Midbrain (tissue), 1 donor: Measurements from ENCODE around the gene NFE2L3.
"Not testable (repeated sequence)": the region's sequence is repeated elsewhere in the genome, so short reads cannot be mapped to it uniquely, and the experiment has no call there.

Experiments used
- DNase-seq: peaks from one replicate; lab custom pipeline; 2025; lab: John Stamatoyannopoulos, UW

NFE2L3 gene, protein sequence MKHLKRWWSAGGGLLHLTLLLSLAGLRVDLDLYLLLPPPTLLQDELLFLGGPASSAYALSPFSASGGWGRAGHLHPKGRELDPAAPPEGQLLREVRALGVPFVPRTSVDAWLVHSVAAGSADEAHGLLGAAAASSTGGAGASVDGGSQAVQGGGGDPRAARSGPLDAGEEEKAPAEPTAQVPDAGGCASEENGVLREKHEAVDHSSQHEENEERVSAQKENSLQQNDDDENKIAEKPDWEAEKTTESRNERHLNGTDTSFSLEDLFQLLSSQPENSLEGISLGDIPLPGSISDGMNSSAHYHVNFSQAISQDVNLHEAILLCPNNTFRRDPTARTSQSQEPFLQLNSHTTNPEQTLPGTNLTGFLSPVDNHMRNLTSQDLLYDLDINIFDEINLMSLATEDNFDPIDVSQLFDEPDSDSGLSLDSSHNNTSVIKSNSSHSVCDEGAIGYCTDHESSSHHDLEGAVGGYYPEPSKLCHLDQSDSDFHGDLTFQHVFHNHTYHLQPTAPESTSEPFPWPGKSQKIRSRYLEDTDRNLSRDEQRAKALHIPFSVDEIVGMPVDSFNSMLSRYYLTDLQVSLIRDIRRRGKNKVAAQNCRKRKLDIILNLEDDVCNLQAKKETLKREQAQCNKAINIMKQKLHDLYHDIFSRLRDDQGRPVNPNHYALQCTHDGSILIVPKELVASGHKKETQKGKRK

DNA sequence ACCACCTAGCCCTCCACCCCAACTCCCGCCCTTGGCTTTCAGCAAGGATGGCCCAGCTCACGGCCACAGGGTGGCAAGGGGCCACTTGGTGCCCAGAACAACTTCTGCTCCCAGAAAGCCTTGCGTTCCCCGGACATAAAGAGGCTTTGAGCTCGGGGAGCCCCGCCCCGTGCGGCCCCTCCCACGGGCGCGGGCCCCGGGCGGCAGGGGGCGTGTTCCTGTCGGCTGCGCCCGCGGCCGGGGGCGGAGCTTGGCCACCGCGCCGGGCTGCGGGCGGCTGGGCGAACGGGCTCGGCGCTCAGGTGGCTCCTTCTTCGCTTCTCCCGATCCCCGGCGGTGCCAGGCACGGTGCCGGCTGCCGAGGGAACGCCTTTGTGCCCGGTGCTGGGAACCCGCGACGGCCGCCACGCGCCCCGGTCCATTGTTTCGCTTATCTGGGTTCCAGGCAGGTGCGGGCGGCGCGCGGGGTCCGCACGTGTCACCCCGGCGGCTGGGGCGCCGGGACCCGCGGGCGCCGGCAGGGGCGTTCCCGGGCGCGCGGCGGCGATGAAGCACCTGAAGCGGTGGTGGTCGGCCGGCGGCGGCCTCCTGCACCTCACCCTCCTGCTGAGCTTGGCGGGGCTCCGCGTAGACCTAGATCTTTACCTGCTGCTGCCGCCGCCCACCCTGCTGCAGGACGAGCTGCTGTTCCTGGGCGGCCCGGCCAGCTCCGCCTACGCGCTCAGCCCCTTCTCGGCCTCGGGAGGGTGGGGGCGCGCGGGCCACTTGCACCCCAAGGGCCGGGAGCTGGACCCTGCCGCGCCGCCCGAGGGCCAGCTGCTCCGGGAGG is at the start of gene NFE2L3:
Gene NFE2L3 (plus strand): TSS at position 246 of the 829 bp plus-strand sequence. CDS start 301 bp downstream, at position 547.
- DNase-seq, result peak; percentile 84

DNA sequence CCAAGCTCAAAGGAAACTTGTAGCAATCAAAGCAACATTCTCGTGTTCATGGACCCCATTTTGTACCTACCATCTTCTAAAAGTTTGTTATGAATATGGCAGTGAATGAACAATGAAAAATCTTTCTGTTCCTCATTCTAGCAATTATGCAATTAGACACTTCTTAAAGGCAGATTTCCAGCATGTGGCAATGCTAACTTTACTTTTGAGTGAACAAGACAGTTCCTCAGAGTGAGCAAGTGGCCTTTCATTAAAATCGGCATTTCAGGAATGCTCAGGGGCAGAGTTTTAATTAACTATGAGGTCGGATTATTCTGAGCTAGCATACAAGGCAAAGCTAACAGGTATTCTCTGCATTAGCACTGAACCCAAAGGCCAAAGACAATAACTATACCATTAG is 48.4 kb upstream of the NFE2L3 start:
- DNase-seq, result no peak

DNA sequence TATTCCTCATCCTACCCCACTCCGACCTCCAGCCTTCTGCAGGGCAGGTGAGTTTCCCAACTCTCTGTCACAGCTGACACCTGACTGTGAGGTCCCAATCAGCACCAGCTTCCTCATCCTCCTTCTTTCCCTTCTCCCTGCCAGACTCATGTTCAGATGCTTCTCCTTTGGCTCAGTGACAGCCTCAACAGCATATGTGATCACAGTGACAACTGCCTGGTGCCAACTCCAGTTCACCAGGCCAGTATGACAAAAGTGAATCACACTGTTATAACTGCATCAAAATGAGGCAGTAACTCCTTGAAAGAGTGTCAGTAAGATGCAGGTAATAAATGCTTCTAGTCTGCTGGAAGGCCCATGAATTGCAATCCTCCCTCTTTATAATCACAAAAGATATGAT is 46.8 kb upstream of the NFE2L3 start:
- no peak for DNase-seq

DNA sequence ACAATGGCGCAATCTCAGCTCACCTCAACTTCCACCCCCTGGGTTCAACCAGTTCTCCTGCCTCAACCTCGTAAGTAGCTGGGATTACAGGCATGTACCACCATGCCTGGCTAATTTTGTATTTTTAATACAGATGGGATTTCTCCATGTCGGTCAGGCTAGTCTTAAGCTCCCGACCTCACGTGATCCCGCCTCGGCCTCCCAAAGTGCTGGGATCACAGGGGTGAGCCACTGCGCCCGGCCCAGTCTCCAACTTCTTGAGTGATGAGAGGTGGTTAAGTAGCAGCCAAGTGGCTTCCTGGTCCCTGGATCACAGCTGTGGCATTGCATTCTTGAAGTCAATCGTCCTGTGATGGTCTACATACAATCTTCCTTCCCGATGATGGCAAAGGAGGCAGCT is 46.1 kb upstream of the NFE2L3 start:
- DNase-seq, result no peak

DNA sequence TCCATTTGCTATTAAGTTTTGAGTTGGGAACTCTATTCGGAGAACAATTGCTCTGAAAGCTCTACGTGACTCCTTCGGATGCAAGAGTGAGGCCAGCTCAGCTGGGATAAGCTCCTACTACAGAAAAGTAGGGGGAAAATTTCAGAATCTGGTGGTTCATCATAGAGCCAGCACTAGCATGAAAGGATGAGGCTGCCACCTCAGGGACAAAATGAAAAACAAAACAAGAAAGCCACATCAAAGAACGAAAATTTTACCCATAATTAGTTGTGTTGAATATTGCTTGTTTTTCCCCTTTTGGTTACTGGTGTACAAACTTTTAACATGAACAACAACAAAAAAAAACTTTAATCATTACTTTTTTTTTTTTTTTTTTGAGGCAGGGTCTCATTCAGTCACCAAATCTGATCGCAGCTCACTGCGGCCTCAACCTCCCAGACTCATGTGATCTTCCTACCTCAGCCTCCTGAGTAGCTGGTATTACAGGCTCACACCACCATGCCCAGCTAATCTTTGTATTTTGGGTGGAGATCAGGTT is 39.7 kb upstream of the NFE2L3 start:
- no peak for DNase-seq

DNA sequence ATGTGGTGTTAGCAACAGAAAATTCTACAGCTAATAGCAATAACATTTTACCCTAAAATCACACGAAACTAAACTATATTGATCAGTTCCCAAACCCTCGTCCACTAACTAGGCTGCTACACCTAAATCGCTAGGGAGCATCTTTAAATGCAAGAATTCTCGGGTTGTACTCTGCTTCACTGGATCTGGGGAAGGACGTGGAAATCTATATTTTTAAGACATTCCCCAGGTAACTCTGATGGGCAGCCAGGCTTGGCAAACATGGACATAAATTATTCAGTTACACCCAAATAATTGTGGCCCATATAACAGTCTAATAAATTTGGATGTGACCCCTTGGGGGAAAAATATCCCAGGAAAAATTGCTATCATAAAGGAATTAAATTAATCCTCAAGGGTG is 36.3 kb upstream of the NFE2L3 start:
- no peak for DNase-seq

DNA sequence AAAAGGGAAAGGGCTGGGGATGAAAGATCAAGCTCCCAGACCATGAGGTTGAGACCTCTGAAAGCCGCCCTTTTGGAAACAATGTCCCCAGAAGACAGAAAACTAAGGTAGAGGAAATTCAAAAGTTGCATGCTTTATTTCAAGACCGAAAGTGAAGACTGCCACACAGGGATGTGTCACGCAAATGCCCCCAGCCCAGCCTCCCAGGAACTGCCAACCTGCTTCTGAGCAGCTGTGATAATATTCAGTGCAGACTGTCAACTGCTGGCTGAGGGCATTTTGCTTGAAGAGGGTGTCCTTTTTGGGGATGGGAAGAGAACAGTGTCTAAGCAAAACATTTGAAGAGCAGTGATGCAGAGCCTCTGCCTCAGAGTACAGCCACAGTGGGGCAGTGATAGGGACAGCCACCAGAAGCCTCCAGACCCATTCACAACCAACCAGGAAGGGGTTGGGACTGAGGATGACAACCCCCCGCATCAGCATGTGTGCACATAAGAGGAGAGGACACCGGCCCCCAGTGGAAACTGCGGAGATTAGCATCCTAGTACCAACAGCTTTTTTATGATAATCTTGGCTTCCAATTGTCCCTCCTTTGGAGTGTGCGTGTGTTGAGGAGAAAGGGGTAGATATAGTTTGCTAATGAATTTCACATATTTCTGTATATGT is 34.7 kb upstream of the NFE2L3 start:
- no peak for DNase-seq

DNA sequence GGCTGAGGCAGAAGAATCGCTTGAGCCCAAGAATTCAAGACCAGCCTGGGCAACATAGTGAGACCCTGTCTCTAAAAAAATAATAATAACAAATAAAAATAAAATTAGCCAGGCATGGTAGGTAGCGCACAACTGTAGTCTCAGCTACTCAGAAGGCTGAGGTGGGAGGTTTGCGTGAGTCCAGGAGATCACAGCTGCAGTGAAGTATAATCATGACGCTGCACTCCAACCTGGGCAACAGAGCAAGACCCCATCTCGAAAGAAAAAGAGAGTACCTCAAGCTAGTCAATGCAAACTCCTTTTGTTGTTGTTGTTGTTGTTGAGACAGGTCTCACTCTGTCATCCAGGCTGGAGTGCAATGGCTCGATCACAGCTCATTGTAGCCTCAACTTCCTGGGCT is 34.0 kb upstream of the NFE2L3 start:
- DNase-seq, result no peak

DNA sequence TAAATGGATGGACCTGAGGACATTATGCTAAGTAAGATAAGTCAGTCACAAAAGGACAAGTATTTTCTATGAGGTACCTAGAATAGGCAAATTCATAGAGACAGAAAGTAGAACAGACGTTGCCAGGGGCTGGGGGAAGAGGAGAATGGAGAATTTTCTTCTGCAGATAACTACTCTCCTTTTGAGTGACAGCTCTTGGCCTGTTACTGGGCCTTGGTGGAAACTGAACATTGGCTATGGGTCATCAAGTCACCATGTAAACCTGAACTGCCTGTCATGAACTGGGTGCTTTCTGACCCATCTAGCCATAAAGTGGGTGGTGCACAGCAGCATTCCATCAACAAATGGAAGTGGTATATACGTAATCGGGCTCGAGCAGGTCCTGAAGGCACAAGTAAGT is 29.3 kb upstream of the NFE2L3 start:
- DNase-seq, result no peak

DNA sequence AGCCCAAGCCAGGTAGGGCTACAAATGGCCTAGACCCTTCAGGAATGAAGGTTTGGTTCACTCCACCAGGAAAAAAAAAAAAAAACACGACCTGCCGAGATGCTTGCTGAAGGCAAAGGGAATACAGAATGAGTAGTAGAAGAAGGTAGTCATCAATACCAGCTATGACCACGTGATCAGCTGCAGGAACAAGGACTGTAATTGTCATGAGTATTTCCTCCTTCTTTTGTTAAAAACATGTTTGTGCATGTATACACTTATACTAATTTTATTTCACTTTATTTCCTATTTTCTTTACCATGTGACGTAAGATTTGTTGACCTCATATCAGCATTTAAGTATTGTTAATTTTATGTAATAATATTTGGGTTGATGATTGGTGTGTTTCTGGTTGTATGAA is 27.2 kb upstream of the NFE2L3 start:
- not testable (repeated sequence) for DNase-seq

DNA sequence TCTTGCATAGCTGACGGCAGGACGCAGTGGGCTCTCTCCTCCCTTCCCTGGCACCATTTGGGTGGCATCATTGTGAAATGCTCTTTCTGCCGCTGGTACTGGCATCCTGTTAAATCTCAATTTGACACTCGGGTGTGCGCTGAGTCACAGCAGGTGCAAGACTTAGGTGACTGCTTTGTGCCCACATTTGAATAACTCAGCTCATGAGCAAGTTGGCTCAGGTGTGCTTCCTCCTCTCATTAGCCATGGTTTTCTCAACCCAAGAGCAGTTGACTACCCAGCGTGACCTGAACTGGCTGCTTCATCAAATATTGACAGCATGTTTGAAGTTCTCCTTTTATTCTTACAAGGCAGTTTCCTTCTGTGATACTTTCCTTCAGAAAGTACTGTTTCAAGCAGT is 24.6 kb upstream of the NFE2L3 start:
- DNase-seq, result no peak

DNA sequence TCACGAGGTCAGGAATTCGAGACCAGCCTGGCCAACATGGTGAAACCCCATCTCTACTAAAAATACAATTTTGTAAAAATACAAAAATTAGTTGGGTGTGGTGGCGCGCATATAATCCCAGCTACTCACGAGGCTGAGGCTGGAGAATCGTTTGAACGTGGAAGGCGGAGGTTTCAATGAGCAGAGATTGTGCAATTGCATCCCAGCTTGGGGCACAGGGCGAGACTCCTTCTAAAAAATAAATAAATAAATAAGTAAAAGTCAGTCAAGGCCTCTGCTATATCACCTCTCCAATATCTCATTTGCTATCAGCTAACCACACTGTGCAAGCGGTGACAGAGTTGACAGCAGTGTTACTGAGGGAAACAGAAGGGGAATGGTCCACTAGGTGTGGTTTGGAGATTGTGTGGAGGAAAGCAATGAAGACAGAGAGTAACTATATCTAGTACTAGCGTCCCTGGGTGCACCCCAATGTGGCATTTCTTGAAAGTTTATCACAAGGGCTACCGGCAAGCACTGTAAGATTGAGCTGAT is 20.9 kb upstream of the NFE2L3 start:
- DNase-seq, result no peak

DNA sequence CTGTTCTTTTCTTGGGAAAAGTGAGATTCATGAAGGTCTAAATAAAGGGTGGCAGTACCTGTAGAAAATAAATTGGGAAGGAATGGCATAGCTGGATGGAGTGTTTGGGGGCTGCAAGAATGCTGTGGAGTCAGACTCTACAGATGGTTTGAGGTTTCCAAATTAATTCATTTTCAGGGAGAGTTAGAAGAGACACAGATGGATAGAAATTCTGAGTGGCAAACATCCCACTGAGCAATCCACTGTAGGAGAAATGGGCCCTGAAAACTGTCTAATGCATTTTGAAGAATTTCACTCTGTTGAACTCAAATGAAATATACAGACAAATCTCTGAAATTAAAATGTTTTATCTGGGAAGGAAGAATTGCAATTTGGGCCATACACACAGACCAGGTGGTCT is 16.9 kb upstream of the NFE2L3 start:
- no peak for DNase-seq

DNA sequence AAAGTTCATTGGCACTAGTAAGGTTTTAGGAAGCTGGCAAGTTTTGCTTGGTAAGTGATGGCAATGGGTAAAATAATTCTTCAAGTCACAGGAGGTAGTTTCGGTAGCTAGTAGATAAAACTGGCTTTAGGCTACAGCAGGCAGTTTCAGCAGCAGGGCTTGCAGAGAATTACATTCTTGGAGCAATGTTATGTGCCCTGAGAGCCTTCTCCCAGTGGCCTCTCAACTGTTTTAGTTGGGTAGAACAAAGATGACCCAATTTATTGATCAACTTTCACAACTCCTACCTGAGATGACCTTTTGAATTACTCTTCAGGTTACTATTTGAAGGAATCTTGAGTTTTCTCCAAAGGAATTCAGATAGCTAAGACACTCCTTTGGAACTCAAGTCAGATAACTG is 16.4 kb upstream of the NFE2L3 start:
- no peak for DNase-seq

DNA sequence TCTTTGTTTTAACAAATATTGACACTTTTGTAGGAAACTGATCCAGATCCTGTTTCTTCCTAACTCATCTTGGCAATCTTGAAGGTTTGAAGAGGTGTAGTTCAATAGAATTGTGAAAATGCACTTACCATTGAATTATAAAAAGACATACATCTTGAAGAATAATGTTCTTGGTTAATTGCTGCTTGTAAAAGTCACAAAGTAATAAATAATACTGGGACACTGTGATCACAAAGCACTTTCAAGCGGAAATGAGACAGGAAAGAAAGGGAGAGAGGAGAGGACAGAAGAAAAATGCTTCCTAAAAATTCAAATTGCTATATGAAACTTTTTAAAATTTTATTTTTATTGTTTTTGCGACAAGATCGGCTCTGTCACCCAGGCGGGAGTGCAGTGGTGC is 15.2 kb upstream of the NFE2L3 start:
- no peak for DNase-seq

DNA sequence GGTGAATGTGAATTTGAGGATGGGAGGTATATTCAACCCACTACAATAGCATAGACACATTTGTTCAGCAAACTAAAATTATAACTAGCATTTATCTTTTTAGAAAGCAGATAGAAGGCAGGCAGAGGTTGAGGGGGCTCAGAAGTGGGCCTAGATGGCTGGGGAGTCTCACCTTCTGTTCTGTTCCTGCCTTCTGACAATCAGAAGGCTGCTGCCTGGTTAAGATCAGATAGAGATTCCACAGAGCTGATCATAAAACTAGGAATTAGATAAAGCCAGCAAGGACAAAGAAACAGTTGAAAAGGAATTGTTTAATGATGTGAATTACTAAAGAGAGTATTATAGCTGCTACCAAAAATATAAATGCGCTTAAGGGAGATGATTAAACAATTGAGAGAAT is 11.6 kb upstream of the NFE2L3 start:
- no peak for DNase-seq

DNA sequence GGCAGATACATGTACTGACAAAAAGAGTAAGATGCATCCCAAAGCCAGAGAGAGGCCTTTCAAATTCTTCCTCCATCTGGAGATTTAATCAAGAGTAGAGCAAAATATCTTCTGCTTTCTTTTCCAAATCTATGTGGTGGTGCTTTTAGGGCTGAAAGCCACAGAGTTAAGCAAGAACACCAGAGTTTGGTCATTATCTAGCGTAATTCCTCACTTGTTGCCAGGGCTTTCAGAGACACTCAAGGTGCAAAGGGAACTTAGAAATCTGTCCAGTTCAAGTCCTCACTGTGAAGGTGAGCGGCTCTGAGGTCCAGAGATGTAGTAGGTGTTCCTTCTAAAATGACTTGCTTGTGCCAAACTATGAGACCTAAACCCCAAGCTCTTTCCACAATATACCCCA is 10.9 kb upstream of the NFE2L3 start:
- DNase-seq, result no peak

DNA sequence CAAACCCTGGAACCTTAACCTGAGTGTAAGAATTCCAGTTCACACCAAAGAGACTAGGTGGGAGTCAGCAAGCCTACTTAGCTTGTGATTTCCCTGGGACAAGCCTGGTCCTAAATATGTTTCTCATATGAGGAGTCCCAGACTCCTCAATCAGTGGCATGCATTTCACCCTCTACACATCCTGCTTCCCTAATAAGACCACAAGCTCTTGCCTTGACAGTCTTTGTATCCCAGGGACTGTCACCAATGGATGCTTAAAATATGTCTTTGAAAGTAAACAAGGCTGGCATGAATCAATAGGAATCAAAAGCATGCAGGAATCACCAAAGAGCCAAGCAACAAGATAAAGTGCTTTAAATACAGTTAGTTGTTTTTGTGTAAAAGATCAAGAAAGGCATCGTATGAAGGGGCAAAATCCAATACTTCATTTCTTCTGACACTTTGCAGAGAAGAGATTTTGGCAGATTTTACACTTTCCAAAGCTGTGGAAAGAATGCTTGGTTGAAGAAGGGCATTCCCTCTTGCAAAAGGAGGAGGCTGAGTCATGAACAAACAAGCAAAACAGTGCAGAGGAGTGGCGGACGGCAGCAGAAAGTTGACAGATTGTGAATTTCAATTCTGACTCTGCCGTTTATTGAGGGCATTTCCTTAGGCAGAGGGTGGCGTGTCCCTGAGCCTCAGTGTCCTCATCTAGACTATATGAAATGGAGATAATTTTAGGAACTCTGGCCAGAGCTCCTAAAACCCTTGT is 8.5 kb upstream of the NFE2L3 start:
- no peak for DNase-seq

DNA sequence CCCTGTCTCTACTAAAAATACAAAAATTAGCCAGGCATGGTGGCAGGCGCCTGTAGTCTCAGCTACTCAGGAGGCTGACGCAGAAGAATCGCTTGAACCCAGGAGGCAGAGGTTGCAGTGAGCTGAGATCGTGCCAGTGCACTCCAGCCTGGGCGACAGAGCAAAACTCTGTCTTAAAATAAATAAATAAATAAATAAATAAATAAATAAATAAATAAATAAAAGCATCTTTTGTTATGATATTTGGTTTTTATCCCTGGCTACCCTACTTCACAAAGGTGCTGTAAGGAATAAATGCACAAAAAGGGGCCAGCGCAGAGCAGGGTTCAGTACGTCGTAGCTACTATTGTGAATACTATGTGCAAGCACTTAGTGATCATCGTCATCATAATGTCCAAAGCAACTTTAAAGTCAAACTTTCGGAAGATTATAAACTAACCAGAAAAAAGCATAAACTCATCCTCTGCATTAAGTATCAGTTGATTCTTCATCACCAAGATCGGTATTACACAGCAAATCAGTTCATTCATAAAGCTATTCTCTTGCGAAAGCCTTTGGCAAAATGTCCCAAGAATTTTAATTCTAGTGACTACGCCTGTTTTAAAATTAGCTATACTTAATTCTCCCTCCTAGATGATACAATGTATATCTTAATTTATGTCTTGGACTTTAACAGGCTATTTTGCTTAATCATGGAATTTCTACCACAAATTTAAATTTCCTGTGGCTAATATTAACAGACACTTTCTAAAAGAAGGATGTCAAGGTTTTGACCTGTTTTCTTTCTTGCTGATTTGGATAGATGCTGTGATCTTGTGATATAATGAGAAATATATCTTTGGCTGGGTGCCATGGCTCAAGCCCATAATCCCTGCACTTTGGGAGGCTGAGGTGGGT is 7.6 kb upstream of the NFE2L3 start:
- DNase-seq, result no peak

DNA sequence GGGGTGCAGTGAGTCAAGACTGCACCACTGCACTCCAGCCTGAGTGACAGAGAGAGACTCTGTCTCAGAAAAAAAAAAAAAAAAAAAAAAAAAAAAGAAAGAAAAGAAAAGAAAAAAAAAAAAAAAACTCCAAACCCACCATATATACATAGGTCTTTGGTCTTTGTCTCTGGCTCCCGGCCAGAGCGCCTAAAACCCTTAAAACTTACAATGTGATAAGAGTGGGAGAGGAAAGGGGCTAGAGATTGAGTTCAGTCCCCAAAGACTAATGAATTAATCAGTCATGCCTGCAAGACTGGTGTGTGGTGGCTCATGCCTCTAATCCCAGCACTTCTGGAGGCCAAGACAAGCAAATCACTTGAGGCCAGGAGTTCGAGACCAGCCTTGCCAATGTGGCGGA is 6.8 kb upstream of the NFE2L3 start:
- DNase-seq, result no peak
